GM23338 (cell line): Measurements from ENCODE around the gene POU4F3. TPM values are rescaled to one million over a fixed set of nuclear protein-coding genes. Genes with fewer than 3 reads are reported as not detected.

ENCODE experiments used
- ATAC-seq: fragments of 200-7000 bp; cut with Tn5 transposase; 3 replicates; pipeline ENCODE4 v1.9.1; 2020
- DNase-seq: peaks from one replicate; pipeline ENCODE4 v3.0.0-alpha.2; 2015; ENCODE audit warnings: low spot score
- H2AFZ ChIP-seq: fragments of 200-600 bp; sonication (generic); 2 replicates; pipeline ENCODE4 v1.8.0; 2016; ENCODE audit warnings: antibody characterized with exemption, mild to moderate bottlenecking, moderate library complexity
- H3F3A ChIP-seq: fragments of 200-600 bp; sonication (generic); replicated peaks from 2 replicates; pipeline ENCODE4 v1.8.0; 2017; ENCODE audit warnings: antibody characterized with exemption, mixed run types, low read depth
- H3K27ac ChIP-seq: fragments of 200-600 bp; sonication (generic); 2 replicates; pipeline ENCODE4 v1.6.1; 2016; ENCODE audit warnings: low read depth
- H3K27me3 ChIP-seq: fragments of 200-600 bp; sonication (generic); 2 replicates; pipeline ENCODE4 v1.8.0; 2016; ENCODE audit warnings: mild to moderate bottlenecking, mixed run types, moderate library complexity; ENCODE audit not compliant: insufficient read depth
- H3K36me3 ChIP-seq: fragments of 200-600 bp; sonication (generic); 2 replicates; pipeline ENCODE4 v1.8.0; 2016; ENCODE audit warnings: mild to moderate bottlenecking; ENCODE audit not compliant: insufficient read depth
- H3K4me1 ChIP-seq: fragments of 200-600 bp; sonication (generic); 2 replicates; pipeline ENCODE4 v1.8.0; 2016; ENCODE audit warnings: mild to moderate bottlenecking, moderate library complexity; ENCODE audit not compliant: insufficient read depth
- H3K4me2 ChIP-seq: fragments of 200-600 bp; sonication (generic); 2 replicates; pipeline ENCODE4 v1.7.1; 2017; ENCODE audit warnings: mixed run types
- H3K4me3 ChIP-seq: fragments of 200-600 bp; sonication (generic); 2 replicates; pipeline ENCODE4 v1.6.1; 2016; ENCODE audit warnings: mixed run types
- H3K79me2 ChIP-seq: fragments of 200-600 bp; sonication (generic); replicated peaks from 2 replicates; pipeline ENCODE4 v1.8.0; 2017; ENCODE audit warnings: mild to moderate bottlenecking; ENCODE audit not compliant: insufficient read depth
- H3K9me2 ChIP-seq: fragments of 200-600 bp; sonication (generic); 2 replicates; pipeline ENCODE4 v1.8.0; 2017; ENCODE audit not compliant: insufficient read depth
- H4K20me1 ChIP-seq: fragments of 200-600 bp; sonication (generic); replicated peaks from 2 replicates; pipeline ENCODE4 v1.8.0; 2017; ENCODE audit warnings: mild to moderate bottlenecking; ENCODE audit not compliant: insufficient read depth
- H3K27ac Mint-ChIP-seq: 2 replicates; pipeline ENCODE4 v1.8.0; 2020; ENCODE audit warnings: inconsistent platforms, mild to moderate bottlenecking, moderate library complexity, mixed read lengths
- H3K27me3 Mint-ChIP-seq: 3 replicates; pipeline ENCODE4 v1.8.0; 2022; ENCODE audit warnings: low read depth, mild to moderate bottlenecking, moderate library complexity, mixed read lengths, inconsistent platforms; ENCODE audit not compliant: insufficient read depth, poor library complexity
- H3K36me3 Mint-ChIP-seq: 3 replicates; pipeline ENCODE4 v1.8.0; 2021; ENCODE audit warnings: low read depth, mild to moderate bottlenecking, inconsistent platforms, moderate library complexity, mixed read lengths
- H3K4me1 Mint-ChIP-seq: 3 replicates; pipeline ENCODE4 v1.8.0; 2020; ENCODE audit warnings: mild to moderate bottlenecking, inconsistent platforms, mixed read lengths
- H3K4me3 Mint-ChIP-seq: 3 replicates; pipeline ENCODE4 v1.8.0; 2021; ENCODE audit warnings: moderate library complexity, mild to moderate bottlenecking, inconsistent platforms, mixed read lengths
- H3K9me3 Mint-ChIP-seq: 3 replicates; pipeline ENCODE4 v1.8.0; 2020; ENCODE audit warnings: moderate library complexity, mild to moderate bottlenecking, inconsistent platforms, mixed read lengths
- CREB1 ChIP-seq: fragments of 250-450 bp; sonication (Bioruptor Pico); IDR thresholded peaks from 2 replicates; pipeline ENCODE4 v1.5.0; 2020; ENCODE audit warnings: low read depth, mild to moderate bottlenecking, moderate library complexity
- EZH2 ChIP-seq: fragments of 200-600 bp; sonication (generic); IDR thresholded peaks from one replicate; pipeline ENCODE4 v1.8.0; 2017; ENCODE audit warnings: antibody characterized with exemption, mild to moderate bottlenecking, low read depth; ENCODE audit not compliant: unreplicated experiment
- EZH2phosphoT487 ChIP-seq: fragments of 200-600 bp; sonication (generic); IDR thresholded peaks from one replicate; pipeline ENCODE4 v1.8.1; 2018; ENCODE audit warnings: antibody characterized with exemption; ENCODE audit not compliant: unreplicated experiment
- JUNB ChIP-seq: IDR thresholded peaks from one replicate; pipeline ENCODE4 v1.6.1; 2016; ENCODE audit warnings: antibody characterized with exemption; ENCODE audit not compliant: unreplicated experiment
- NANOG ChIP-seq: IDR thresholded peaks from 2 replicates; pipeline ENCODE4 v1.6.1; 2016; ENCODE audit warnings: antibody characterized with exemption, borderline replicate concordance
- POLR2AphosphoS5 ChIP-seq: IDR thresholded peaks from 2 replicates; pipeline ENCODE4 v1.6.1; 2016; ENCODE audit warnings: antibody characterized with exemption, low read depth
- STAT1 ChIP-seq: IDR thresholded peaks from one replicate; pipeline ENCODE4 v1.6.1; 2016; ENCODE audit warnings: antibody characterized with exemption; ENCODE audit not compliant: unreplicated experiment
- ZNF114 ChIP-seq: fragments of 250-450 bp; sonication (Bioruptor Pico); IDR thresholded peaks from 2 replicates; pipeline ENCODE4 v1.5.0; 2020; ENCODE audit warnings: mild to moderate bottlenecking, moderate library complexity
- ZNF331 ChIP-seq: fragments of 250-450 bp; sonication (Bioruptor Pico); IDR thresholded peaks from 2 replicates; pipeline ENCODE4 v1.5.0; 2020; ENCODE audit warnings: low read depth, mild to moderate bottlenecking, moderate library complexity
- polyA plus RNA-seq: library from polyadenylated mRNA; unstranded; fragments of >200 nt; fragmentation: Nextera tagmentation; extraction: Ambion mirVana; gene quantifications from 2 replicates; pipeline ENCODE4 v1.2.1, GENCODE V29; 2016
- total RNA-seq: library from RNA; depleted of rRNA; stranded (reverse); fragments of >200 nt; shearing (Covaris generic); gene quantifications from 2 replicates; pipeline ENCODE4 v1.2.3, GENCODE V29; 2014
- TF ChIP-seq, protein P1 (sequence below): fragments of 250-450 bp; sonication (Bioruptor Pico); IDR thresholded peaks from 2 replicates; pipeline ENCODE4 v1.5.0; 2020; ENCODE audit warnings: mild to moderate bottlenecking, moderate library complexity
- TF ChIP-seq, protein P2 (sequence below), 2 experiments: fragments of 200-600 bp in 1 of 2; sonication (generic) in 1 of 2; conservative IDR thresholded peaks; 2 replicates each; pipeline versions ENCODE4 v1.5.1 to v1.6.1; 2016 to 2017; ENCODE audit warnings: antibody characterized with exemption in 2 of 2, low read depth in 2 of 2, mild to moderate bottlenecking in 2 of 2, moderate library complexity in 1 of 2

POU4F3 gene
- total and polyA plus RNA-seq, 2 experiments from 2014 or later: 0.49 TPM; not detected in 1

DNA sequence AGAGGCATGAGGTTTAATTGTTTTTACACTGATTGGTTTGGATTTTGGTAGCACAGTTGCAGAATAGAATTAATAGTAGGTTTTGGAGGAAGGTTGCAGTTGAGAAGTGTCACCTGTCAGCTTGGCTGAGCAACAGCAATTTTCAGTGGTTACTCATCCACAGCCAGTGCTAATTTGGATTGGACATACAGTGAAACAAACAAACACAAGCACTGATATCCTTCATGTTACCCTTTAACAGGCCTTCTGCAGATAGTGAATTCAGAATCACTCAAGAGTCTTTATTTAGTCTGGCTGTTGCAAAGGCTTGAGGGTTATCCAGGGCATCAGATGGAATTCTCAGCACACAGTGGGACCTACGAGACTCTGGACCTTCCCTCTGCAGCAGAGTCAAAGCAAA lies 31.8 kb upstream of the POU4F3 start:
- H3K27me3 ChIP-seq: no peaks in the 10 kb centered on the region
- no peaks in the 10 kb centered on the region for H4K20me1 ChIP-seq
- ATAC-seq (no peak), DNase-seq (no peak)
- no peak overlapping the region for H3K27ac Mint-ChIP-seq
- no peak overlapping the region for H3K4me3 ChIP-seq
- peaks cover 4% of the 10 kb centered on the region for H3K27me3 Mint-ChIP-seq
- no peaks in the 10 kb centered on the region for H3K9me2 ChIP-seq
- H3F3A ChIP-seq: no peaks in the 10 kb centered on the region
- H3K4me2 ChIP-seq: no peak overlapping the region
- H3K4me1 ChIP-seq: no peaks in the 10 kb centered on the region; the same call in 1 of the 2 replicates
- no peaks in the 10 kb centered on the region for H3K36me3 Mint-ChIP-seq
- H3K36me3 ChIP-seq: no peaks in the 10 kb centered on the region
- H3K27ac ChIP-seq: no peak overlapping the region
- no peaks in the 10 kb centered on the region for H3K9me3 Mint-ChIP-seq
- no peaks in the 10 kb centered on the region for H3K79me2 ChIP-seq
- no peak overlapping the region for H3K4me3 Mint-ChIP-seq
- peaks cover 13% of the 10 kb centered on the region for H3K4me1 Mint-ChIP-seq
- no peak for TF ChIP-seq STAT1
- no peak for TF ChIP-seq CREB1 (CRISPR knock-in tag)
- no peak for TF ChIP-seq ZNF114 (CRISPR knock-in tag)
- TF ChIP-seq, protein P1, sequence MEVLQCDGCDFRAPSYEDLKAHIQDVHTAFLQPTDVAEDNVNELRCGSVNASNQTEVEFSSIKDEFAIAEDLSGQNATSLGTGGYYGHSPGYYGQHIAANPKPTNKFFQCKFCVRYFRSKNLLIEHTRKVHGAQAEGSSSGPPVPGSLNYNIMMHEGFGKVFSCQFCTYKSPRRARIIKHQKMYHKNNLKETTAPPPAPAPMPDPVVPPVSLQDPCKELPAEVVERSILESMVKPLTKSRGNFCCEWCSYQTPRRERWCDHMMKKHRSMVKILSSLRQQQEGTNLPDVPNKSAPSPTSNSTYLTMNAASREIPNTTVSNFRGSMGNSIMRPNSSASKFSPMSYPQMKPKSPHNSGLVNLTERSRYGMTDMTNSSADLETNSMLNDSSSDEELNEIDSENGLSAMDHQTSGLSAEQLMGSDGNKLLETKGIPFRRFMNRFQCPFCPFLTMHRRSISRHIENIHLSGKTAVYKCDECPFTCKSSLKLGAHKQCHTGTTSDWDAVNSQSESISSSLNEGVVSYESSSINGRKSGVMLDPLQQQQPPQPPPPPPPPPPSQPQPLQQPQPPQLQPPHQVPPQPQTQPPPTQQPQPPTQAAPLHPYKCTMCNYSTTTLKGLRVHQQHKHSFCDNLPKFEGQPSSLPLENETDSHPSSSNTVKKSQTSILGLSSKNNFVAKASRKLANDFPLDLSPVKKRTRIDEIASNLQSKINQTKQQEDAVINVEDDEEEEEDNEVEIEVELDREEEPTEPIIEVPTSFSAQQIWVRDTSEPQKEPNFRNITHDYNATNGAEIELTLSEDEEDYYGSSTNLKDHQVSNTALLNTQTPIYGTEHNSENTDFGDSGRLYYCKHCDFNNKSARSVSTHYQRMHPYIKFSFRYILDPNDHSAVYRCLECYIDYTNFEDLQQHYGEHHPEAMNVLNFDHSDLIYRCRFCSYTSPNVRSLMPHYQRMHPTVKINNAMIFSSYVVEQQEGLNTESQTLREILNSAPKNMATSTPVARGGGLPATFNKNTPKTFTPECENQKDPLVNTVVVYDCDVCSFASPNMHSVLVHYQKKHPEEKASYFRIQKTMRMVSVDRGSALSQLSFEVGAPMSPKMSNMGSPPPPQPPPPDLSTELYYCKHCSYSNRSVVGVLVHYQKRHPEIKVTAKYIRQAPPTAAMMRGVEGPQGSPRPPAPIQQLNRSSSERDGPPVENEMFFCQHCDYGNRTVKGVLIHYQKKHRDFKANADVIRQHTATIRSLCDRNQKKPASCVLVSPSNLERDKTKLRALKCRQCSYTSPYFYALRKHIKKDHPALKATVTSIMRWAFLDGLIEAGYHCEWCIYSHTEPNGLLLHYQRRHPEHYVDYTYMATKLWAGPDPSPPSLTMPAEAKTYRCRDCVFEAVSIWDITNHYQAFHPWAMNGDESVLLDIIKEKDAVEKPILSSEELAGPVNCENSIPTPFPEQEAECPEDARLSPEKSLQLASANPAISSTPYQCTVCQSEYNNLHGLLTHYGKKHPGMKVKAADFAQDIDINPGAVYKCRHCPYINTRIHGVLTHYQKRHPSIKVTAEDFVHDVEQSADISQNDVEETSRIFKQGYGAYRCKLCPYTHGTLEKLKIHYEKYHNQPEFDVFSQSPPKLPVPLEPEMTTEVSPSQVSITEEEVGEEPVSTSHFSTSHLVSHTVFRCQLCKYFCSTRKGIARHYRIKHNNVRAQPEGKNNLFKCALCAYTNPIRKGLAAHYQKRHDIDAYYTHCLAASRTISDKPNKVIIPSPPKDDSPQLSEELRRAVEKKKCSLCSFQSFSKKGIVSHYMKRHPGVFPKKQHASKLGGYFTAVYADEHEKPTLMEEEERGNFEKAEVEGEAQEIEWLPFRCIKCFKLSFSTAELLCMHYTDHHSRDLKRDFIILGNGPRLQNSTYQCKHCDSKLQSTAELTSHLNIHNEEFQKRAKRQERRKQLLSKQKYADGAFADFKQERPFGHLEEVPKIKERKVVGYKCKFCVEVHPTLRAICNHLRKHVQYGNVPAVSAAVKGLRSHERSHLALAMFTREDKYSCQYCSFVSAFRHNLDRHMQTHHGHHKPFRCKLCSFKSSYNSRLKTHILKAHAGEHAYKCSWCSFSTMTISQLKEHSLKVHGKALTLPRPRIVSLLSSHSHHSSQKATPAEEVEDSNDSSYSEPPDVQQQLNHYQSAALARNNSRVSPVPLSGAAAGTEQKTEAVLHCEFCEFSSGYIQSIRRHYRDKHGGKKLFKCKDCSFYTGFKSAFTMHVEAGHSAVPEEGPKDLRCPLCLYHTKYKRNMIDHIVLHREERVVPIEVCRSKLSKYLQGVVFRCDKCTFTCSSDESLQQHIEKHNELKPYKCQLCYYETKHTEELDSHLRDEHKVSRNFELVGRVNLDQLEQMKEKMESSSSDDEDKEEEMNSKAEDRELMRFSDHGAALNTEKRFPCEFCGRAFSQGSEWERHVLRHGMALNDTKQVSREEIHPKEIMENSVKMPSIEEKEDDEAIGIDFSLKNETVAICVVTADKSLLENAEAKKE (CRISPR knock-in tag): no peak
- no peak for TF ChIP-seq EZH2
- no peak for TF ChIP-seq NANOG
- TF ChIP-seq, protein P2, sequence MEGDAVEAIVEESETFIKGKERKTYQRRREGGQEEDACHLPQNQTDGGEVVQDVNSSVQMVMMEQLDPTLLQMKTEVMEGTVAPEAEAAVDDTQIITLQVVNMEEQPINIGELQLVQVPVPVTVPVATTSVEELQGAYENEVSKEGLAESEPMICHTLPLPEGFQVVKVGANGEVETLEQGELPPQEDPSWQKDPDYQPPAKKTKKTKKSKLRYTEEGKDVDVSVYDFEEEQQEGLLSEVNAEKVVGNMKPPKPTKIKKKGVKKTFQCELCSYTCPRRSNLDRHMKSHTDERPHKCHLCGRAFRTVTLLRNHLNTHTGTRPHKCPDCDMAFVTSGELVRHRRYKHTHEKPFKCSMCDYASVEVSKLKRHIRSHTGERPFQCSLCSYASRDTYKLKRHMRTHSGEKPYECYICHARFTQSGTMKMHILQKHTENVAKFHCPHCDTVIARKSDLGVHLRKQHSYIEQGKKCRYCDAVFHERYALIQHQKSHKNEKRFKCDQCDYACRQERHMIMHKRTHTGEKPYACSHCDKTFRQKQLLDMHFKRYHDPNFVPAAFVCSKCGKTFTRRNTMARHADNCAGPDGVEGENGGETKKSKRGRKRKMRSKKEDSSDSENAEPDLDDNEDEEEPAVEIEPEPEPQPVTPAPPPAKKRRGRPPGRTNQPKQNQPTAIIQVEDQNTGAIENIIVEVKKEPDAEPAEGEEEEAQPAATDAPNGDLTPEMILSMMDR (conservative IDR thresholded peaks at IDR 0.05; ENCODE audit: low read depth in 2 of 2): no peak
- TF ChIP-seq EZH2phosphoT487: no peak
- TF ChIP-seq POLR2AphosphoS5: no peak
- TF ChIP-seq JUNB: no peak
- TF ChIP-seq ZNF331 (CRISPR knock-in tag): no peak
- no peak overlapping the region for H2AFZ ChIP-seq
